GM18507 (cell line): ENCODE measurements around the gene C1orf185.
"Not testable (repeated sequence)": the region's sequence is repeated elsewhere in the genome, so short reads cannot be mapped to it uniquely, and the experiment has no call there.

Source experiments
- DNase-seq: peaks from one replicate; pipeline ENCODE4 v3.0.0; 2011; ENCODE audit warnings: low read depth; ENCODE audit not compliant: insufficient read length; ENCODE audit errors: extremely low spot score
- FAIRE-seq: peaks from 2 replicates; lab custom pipeline; 2011; peaks lifted over from hg19 to GRCh38; lab: Jason Lieb, UNC

C1orf185 gene

GRCh38 chr1:51127152-51127551 is 25.1 kb downstream of the C1orf185 start:
- FAIRE-seq, DNase-seq: not testable (repeated sequence)

DNA sequence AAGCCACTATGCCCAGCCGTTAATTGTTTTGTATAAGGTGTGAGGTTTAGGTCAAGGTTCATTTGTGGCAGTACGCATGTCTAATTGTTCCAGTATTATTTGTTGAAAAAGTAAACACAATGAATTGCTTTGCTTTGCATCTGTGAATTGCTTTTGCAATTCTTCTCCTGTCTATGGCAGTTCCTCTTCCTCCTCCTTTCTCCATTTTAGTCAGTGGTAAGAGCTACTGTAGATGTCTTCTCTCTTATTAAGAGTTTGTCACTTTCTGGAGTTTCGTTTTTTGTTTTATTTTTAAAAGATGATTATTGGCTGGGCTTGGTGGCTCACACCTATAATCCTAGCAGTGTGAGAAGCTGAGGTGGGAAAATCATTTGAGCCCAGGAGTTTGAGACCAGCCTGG is 29.2 kb downstream of the C1orf185 start:
- DNase-seq, result no peak
- FAIRE-seq, result no peak

- DNase-seq (no peak), FAIRE-seq (no peak)
Observed at GRCh38 chr1:51133045-51133444, 31.0 kb downstream of the C1orf185 start.

DNA sequence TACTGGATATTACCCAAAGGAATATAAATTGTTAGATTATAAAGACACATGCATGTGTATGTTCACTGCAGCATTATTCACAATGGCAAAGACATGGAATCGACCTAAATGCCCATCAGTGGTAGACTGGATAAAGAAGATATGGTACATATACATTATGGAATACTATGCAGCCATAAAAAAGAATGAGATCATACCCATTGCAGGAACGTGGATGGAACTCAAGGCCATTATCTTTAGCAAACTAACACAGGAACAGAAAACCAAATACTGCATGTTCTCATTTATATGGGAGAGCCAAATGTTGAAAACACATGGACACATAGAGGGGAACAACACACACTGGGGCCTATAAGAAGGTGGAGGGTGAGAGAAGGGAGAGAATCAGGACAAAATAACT is 35.7 kb downstream of the C1orf185 start:
- DNase-seq, FAIRE-seq: not testable (repeated sequence)

DNA sequence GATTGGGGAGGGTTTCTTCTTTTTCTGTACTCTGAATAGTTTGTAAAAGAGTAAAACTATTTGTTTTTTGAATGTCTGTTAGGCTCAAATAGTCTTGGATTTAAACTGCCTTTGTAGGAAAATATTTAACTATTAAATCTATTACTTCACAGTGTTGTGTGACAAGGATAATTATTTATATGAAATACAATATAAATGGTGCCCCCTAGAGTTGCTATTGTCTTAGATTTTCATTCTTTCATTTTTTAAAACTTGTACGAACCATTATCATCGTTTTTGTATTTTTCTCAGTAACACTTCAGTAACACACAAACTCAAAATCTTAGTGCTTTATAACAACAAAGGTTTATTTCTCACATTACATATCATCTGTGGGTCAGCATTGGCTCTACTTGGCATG is 37.4 kb downstream of the C1orf185 start:
- DNase-seq (no peak), FAIRE-seq (peak; percentile 67)

DNA sequence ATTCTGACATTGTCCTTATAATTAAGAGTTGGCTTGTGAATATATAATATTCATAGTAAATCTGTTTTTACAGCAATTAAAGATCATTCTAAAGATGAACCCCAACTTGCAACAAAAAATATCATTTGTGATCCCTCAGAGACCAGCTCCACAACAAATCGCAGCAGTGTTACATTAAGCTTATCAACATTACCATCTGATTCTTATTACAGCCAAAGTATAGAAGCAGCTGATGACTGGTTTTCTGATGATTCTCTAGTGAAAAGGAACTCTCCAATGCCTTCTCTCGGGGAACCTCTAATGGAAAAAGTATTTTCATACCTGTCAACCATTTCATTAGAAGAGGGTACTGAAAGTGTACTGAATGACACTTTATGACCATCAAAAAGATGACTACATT is 45.4 kb downstream of the C1orf185 start:
- no peak for FAIRE-seq
- no peak for DNase-seq

GRCh38 chr1:51154776-51155175 is 52.7 kb downstream of the C1orf185 start:
- FAIRE-seq (no peak), DNase-seq (no peak)

GRCh38 chr1:51156752-51157151 is 54.7 kb downstream of the C1orf185 start:
- peak; percentile 54 for FAIRE-seq

GRCh38 chr1:51157395-51157794 is 55.4 kb downstream of the C1orf185 start:
- DNase-seq, result no peak
- FAIRE-seq, result no peak

More at GRCh38 chr1:51156752-51157151, 54.7 kb downstream of the C1orf185 start:
- no peak for DNase-seq

DNA sequence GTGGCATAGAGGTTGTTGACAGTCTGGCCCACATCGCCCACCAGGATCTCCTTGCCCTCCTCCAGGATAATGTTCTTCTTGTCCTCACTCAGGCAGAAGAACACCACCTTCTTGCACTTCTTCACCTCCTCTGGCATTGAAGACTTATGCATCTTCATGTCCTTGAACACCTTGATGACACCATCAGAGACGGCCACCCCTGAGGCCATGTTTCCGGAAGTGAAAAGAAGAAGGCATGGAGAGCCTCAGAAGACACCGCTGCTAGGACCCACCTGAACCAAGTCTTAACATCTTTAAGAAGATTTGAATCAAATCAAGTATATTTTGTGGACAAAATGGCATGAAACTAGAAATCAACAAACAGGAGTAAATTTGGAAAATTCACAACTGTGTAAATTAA is 56.2 kb downstream of the C1orf185 start:
- DNase-seq (no peak), FAIRE-seq (no peak)

DNA sequence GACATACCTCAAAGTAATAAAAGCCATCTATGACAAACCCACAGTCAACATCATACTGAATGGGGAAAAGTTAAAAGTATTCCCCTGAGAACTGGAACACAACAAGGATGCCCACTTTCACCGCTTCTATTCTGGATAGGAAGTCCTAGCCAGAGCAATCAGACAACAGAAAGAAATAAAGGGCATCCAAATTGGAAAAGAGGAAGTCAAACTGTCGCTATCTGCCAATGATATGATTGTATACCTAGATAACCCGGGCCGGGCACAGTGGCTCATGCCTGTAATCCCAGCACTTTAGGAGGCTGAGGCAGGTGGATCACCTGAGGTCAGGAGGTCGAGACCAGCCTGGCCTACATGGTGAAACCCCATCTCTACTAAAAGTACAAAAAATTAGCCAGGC is 60.5 kb downstream of the C1orf185 start:
- DNase-seq, FAIRE-seq: not testable (repeated sequence)

GRCh38 chr1:51165540-51165939 is 63.5 kb downstream of the C1orf185 start:
- DNase-seq (no peak), FAIRE-seq (no peak)

- DNase-seq (no peak), FAIRE-seq (no peak)
Observed at GRCh38 chr1:51168266-51168845, 66.3 kb downstream of the C1orf185 start.

DNA sequence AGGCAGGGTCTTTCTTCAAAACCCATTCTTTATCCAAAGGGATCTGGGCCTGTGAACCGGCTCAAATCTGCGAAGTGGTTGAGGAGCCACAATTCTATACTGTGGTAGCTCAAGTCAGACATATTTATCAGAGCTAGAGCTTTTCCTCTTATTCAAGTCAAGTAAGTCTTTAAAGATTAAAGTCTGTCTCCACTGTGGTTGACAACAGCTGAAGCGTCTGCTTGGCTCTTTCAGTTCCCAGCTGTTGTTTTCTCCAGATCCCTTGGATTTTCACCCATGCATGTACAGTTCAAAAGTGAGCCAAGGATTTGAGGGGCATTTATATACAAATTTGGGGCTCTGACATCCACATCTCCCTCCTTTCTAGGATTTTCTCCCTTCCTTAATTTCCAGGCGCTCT is 66.9 kb downstream of the C1orf185 start:
- peak; percentile 9 for FAIRE-seq

DNA sequence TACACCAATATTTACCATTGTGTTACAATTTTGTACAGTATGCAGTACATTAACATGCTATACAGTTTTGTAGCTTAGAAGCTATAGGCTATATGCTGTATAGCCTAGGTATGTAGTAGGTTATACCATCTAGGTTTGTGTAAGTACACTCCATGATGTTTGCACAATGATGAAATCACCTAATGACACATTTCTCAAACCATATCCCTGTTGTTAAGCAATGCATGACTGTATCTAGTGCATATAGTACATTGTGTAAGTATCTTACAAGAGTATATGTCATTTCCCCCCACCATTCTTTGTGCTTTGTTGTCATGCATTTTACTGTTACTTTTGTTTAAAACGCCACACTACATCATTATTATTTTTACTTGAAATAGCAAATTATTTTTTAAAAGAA is 68.3 kb downstream of the C1orf185 start:
- FAIRE-seq (no peak), DNase-seq (no peak)

More for the DNA sequence above, 66.9 kb downstream of the C1orf185 start:
- DNase-seq, result no peak

- no peak for FAIRE-seq
Observed at GRCh38 chr1:51172811-51173210, 70.8 kb downstream of the C1orf185 start.

GRCh38 chr1:51175278-51175677 is 73.2 kb downstream of the C1orf185 start:
- no peak for DNase-seq
- no peak for FAIRE-seq

More at GRCh38 chr1:51172811-51173210, 70.8 kb downstream of the C1orf185 start:
- no peak for DNase-seq

GRCh38 chr1:51177988-51178387 is 76.0 kb downstream of the C1orf185 start:
- not testable (repeated sequence) for FAIRE-seq, DNase-seq

DNA sequence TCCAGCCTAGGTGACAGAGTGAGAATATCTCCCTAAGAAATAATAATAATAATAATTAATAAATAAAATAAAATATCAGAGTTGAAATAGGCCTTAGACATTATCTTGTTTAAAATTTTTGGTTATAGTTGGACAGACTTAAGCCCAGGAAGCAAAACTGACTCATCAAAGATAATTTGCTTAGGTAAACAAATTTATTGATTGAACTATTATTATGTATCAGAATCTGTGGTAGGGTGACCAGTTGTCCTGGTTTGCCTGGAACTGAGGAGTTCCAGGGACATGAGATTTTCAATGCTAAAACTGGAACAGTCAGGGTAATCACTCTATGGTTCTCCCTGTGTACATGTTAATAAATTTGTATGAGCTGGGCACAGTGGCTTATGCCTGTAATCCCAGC is 86.2 kb downstream of the C1orf185 start:
- DNase-seq, result no peak
- FAIRE-seq, result no peak

- FAIRE-seq (peak; percentile 78), DNase-seq (peak; percentile 38)
Observed at GRCh38 chr1:51189421-51190073, 87.5 kb downstream of the C1orf185 start.

- DNase-seq, result no peak
- no peak for FAIRE-seq
Observed at GRCh38 chr1:51190961-51191360, 88.9 kb downstream of the C1orf185 start.
